HepG2 (cell line): Measurements from ENCODE around the gene ARIH2. TPM values are rescaled to one million over a fixed set of nuclear protein-coding genes. Genes with fewer than 3 reads are reported as not detected.

Source experiments
- ARID4A ChIP-seq: sonication (generic); formaldehyde crosslinking; IDR thresholded peaks from 2 replicates; pipeline ENCODE4 v1.5.0; 2020; ENCODE audit warnings: mild to moderate bottlenecking, missing genetic modification reagents, borderline replicate concordance
- EEA1 ChIP-seq: sonication (generic); formaldehyde crosslinking; IDR thresholded peaks from 2 replicates; pipeline ENCODE4 v1.5.1; 2020; ENCODE audit warnings: mild to moderate bottlenecking, missing genetic modification reagents, borderline replicate concordance
- HNF1A ChIP-seq, 2 experiments: sonication (generic) in 1 of 2; formaldehyde crosslinking in 1 of 2; IDR thresholded peaks; 2 replicates each; pipeline versions ENCODE4 v1.4.0 to v1.6.1; 2016 to 2020; ENCODE audit warnings: borderline replicate concordance in 1 of 2, low read depth in 1 of 2, mild to moderate bottlenecking in 1 of 2, missing genetic modification reagents in 1 of 2
- RAD21 ChIP-seq: fragments of 450-650 bp; formaldehyde crosslinking; IDR thresholded peaks from 2 replicates; pipeline ENCODE4 v1.5.0; 2020; ENCODE audit warnings: mild to moderate bottlenecking
- RELA ChIP-seq: sonication (generic); formaldehyde crosslinking; IDR thresholded peaks from 2 replicates; pipeline ENCODE4 v1.4.0; 2020; ENCODE audit warnings: missing genetic modification reagents
- XRCC5 ChIP-seq: fragments of 200-400 bp; formaldehyde crosslinking; optimal IDR thresholded peaks from 2 replicates; pipeline ENCODE3; 2017; ENCODE audit warnings: mild to moderate bottlenecking, low read length
- ZNF235 ChIP-seq: sonication (generic); formaldehyde crosslinking; IDR thresholded peaks from 2 replicates; pipeline ENCODE4 v1.8.1; 2023; ENCODE audit warnings: mild to moderate bottlenecking, missing genetic modification reagents, borderline replicate concordance
- ZNF280B ChIP-seq: sonication (generic); formaldehyde crosslinking; IDR thresholded peaks from 2 replicates; pipeline ENCODE4 v1.5.0; 2020; ENCODE audit warnings: missing genetic modification reagents, mild to moderate bottlenecking, borderline replicate concordance
- ZNF280D ChIP-seq: sonication (generic); formaldehyde crosslinking; IDR thresholded peaks from 2 replicates; pipeline ENCODE4 v1.5.1; 2020; ENCODE audit warnings: mild to moderate bottlenecking, missing genetic modification reagents
- ZNF414 ChIP-seq: sonication (generic); formaldehyde crosslinking; IDR thresholded peaks from 2 replicates; pipeline ENCODE4 v1.5.0; 2020; ENCODE audit warnings: missing genetic modification reagents
- polyA plus RNA-seq, 8 experiments: library from polyadenylated mRNA; depleted of rRNA in 3 of 8; stranded (reverse) in 7 of 8; unstranded in 1 of 8; fragments of >200 nt; fragmentation: Illumina TruSeq in 4 of 8; extraction: Trizol in 4 of 8; gene quantifications; 2 replicates each; pipeline versions ENCODE4 v1.2.1 to v1.2.3, GENCODE V29; 2011 to 2016; ENCODE audit warnings: low read depth in 4 of 8, missing spikeins in 1 of 8, mixed read lengths in 1 of 8; ENCODE audit not compliant: insufficient read depth in 1 of 8
- total RNA-seq, 5 experiments: library from RNA; depleted of rRNA; stranded (reverse); fragments of >200 nt; fragmentation: Illumina TruSeq; extraction: Trizol; gene quantifications; 2 replicates each; pipeline ENCODE4 v1.2.3, GENCODE V29; 2016; ENCODE audit warnings: low read depth in 1 of 5

ARIH2 gene
- total and polyA plus RNA-seq, 2 of the 13 experiments (the other 11 are each of a cell fraction or from before 2014, with no cell fraction given), result 64.8 to 83.3 TPM

- TF ChIP-seq ZNF280B (CRISPR knock-in tag) (no peak), XRCC5 (peak; percentile 95), EEA1 (peak; percentile 53; the same call in 1 of the 2 replicates), ARID4A (peak; percentile 92), ZNF235 (CRISPR knock-in tag) (0 out of 2 replicates have a peak, but pooled peaks have one; percentile 65), RELA (no peak), HNF1A (IDR thresholded peaks at IDR 0.05; ENCODE audit: low read depth) (no peak), HNF1A (CRISPR knock-in tag; IDR thresholded peaks at IDR 0.05; ENCODE audit: borderline replicate concordance) (0 out of 2 replicates have a peak, but pooled peaks have one; percentile 44), ZNF280D (CRISPR knock-in tag) (no peak; the same call in 1 of the 2 replicates), RAD21 (CRISPR knock-in tag) (peak; percentile 57), ZNF414 (CRISPR knock-in tag) (0 out of 2 replicates have a peak, but pooled peaks have one; percentile 88)
Measured at GRCh38 chr3:49021813-49022687, 103.4 kb downstream of the ARIH2 start, which contains the start of gene NDUFAF3 (continued).
